Measurements from ENCODE around the gene RAB11B.
"Not testable (repeated sequence)": the region's sequence is repeated elsewhere in the genome, so short reads cannot be mapped to it uniquely, and the experiment has no call there.

The RAB11B gene

DNA sequence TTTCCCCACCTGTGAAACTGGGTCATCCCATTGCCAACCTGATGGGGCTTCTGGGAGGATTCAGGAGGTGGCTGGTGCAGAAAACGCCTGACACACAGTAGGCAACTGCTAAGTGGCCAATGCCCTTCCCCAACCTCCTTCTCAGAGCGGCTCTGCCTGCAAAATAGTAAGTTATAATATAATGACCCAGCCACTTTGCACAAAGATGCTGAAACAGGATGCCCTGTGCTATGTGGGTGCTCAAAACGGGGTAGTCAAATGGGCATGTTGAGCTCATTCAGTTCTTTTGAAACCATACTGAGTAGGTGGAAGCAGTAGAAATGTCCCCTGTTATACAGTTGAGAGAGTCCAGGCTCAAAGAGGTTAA, 23.5 kb downstream of the RAB11B start:
- no peaks in the 10 kb centered on the region; the same call in 1 of the 2 replicates for H3K4me1 ChIP-seq (ENCODE audit: insufficient read depth, low read length)
- peak overlapping the region; percentile 89 for H3K9ac ChIP-seq (ENCODE audit: low read depth, low read length)
- H3K9me3 ChIP-seq (ENCODE audit: control insufficient read depth, insufficient read depth, low read length), result no peaks in the 10 kb centered on the region
- H3K36me3 ChIP-seq (ENCODE audit: insufficient read depth, low read length), result no peaks in the 10 kb centered on the region

DNA sequence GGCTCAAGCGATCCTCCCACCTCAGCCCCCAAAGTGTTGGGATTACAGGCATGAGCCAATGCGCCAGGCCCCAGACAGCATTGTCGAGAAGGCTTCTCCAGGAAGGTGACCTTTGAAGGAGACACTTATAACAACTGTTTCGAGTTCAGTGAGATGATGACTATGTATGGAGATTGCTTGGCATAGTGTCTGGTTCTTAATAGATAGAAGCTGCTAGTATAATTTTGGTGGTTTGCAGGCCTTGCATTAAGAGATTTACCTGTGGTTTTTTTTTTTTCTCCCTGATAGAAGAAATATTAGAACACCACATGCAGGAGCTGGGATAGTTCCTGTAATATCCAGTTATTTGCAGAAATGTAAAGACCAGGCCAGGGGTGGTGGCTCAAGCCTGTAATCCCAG, 26.6 kb downstream of the RAB11B start:
- Histone ChIP-seq H3K4me1 (ENCODE audit: insufficient read depth, low read length) (no peaks in the 10 kb centered on the region; the same call in 1 of the 2 replicates), H3K9me3 (ENCODE audit: control insufficient read depth, insufficient read depth, low read length) (no peaks in the 10 kb centered on the region), H3K9ac (ENCODE audit: low read depth, low read length) (no peak overlapping the region), H3K36me3 (ENCODE audit: insufficient read depth, low read length) (no peaks in the 10 kb centered on the region)

DNA sequence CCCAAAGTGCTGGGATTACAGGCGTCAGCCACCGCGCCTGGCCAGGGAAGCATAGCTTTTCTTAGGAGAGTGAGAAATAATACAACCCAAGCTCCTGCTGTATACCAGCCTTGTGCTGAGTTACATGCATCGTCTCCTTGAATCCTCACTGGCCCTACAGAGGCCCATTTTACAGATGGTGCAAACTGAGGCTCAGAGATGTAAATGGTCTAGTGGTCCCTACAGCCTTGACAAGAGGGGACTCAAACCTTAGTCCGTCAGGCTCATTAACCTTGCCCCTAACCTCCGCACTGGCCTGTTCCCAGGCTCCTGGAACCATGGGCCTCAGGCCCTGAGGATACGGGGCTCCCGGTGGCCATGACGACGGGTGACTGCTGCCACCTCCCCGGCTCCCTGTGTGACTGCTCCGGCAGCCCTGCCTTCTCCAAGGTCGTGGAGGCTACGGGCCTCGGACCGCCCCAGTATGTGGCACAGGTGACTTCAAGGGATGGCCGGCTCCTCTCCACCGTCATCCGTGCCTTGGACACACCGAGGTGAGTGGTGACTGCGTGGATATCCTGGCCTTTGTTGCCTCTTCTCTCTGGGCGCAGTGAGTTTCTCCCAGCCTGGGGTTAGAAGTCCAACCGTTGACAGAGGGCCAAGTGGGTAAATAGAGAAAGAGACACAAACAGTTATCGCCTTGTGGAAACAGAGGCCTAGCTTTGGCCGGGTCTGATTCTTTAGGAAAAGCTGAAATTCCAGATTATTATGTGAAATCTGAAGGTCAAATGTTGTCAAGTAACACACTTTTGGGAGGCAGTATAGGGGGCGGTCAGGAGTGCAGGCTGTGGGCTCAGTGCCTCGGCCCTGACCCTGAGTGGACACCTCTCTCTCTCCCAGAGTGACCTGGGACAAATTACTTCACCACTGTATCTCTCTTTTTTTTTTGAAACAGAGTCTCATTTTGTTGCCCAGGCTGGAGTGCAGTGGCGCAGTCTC, 31.6 kb downstream of the RAB11B start:
- Histone ChIP-seq H3K36me3 (ENCODE audit: insufficient read depth, low read length) (no peaks in the 10 kb centered on the region), H3K9ac (ENCODE audit: low read depth, low read length) (no peak overlapping the region), H3K9me3 (ENCODE audit: control insufficient read depth, insufficient read depth, low read length) (no peaks in the 10 kb centered on the region), H3K4me1 (ENCODE audit: insufficient read depth, low read length) (peaks cover 8% of the 10 kb centered on the region; the same call in 1 of the 2 replicates)

DNA sequence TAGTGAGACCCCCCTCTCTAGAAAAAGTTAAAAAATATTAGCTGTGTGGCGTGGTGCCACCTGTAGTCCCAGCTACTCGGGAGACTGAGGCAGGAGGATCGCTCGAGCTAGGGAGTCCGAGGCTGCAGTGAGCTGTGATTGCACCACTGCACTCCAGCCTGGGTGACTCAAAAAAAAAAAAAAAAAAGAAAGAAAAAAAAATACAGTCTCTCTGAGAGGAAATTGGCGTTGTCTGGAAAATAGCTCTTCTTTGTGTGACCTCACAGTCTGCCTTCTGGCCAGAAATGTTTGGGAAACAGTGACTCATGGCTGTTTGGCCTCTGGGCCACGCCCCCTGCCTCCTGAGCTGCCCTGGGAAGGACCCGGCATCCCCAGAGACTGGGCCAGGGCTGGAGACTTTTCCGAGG, 33.7 kb downstream of the RAB11B start:
- Histone ChIP-seq H3K9ac (ENCODE audit: low read depth, low read length) (no peak overlapping the region), H3K36me3 (ENCODE audit: insufficient read depth, low read length) (no peaks in the 10 kb centered on the region), H3K9me3 (ENCODE audit: control insufficient read depth, insufficient read depth, low read length) (no peaks in the 10 kb centered on the region), H3K4me1 (ENCODE audit: insufficient read depth, low read length) (peaks cover 8% of the 10 kb centered on the region; the same call in 1 of the 2 replicates)

DNA sequence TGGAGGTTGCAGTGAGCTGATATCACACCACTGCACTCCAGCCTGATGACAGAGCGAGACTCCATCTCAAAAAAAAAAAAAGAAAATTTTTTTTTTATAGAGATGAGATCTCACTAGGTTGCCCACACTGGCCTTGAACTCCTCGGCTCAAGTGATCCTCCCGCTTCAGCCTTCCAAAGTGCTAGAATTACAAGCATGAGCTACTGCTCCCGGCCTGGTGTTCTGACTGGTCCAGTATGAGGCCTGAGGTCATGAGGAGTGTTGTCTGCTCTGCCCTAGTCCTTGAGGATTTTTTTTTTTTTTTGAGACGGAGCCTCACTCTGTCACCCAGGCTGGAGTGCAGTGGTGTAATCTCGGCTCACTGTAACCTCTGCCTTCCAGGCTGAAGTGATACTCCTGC, 35.2 kb downstream of the RAB11B start:
- H3K9me3 ChIP-seq (ENCODE audit: control insufficient read depth, insufficient read depth, low read length); H3K36me3 ChIP-seq (ENCODE audit: insufficient read depth, low read length); H3K4me1 ChIP-seq (ENCODE audit: insufficient read depth, low read length); H3K9ac ChIP-seq (ENCODE audit: low read depth, low read length): not testable (repeated sequence)

DNA sequence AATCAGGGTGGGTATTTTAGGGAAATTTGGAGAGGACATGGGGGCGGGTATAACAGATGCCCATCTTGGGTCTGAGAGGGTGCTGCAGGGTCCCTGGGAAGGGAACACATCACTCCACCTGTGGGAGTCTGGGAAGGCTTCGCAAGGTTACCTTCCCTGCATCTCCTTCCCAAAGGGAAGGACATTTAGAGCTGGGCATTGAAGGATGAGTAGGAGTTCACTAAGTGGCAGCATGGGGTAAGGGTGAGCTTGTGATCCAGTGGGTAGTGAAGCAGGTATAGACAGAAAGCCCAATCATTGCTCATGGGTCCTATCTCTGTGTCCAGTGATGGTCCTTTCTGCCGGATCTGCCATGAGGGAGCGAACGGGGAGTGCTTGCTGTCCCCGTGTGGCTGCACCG, 36.1 kb downstream of the RAB11B start:
- no peaks in the 10 kb centered on the region; the same call in 1 of the 2 replicates for H3K36me3 ChIP-seq (ENCODE audit: insufficient read depth, low read length)
- no peak overlapping the region for H3K9ac ChIP-seq (ENCODE audit: low read depth, low read length)
- peaks cover 8% of the 10 kb centered on the region; the same call in 1 of the 2 replicates for H3K4me1 ChIP-seq (ENCODE audit: insufficient read depth, low read length)
- no peaks in the 10 kb centered on the region for H3K9me3 ChIP-seq (ENCODE audit: control insufficient read depth, insufficient read depth, low read length)

DNA sequence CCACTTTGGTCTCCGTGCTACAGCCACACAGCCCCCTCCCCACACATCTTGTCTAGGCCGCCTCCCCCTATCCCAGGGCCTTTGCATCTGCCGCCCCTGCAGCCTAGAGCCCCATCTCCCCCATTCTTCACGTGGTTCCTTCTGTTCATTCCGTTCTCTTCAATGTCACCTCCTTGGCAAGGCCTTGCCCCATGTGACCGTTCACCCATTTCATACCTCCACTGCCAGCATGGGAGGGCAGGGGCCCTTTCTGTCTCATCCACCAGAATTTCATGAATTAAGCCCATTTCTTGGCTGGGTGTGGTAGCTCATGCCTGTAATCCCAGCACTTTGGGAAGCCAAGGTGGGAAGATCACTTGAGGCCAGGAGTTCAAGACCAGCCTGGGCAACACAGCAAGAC, 38.9 kb downstream of the RAB11B start:
- Histone ChIP-seq H3K4me1 (ENCODE audit: insufficient read depth, low read length) (no peaks in the 10 kb centered on the region; the same call in 1 of the 2 replicates), H3K9me3 (ENCODE audit: control insufficient read depth, insufficient read depth, low read length) (no peaks in the 10 kb centered on the region), H3K36me3 (ENCODE audit: insufficient read depth, low read length) (no peaks in the 10 kb centered on the region; the same call in 1 of the 2 replicates), H3K9ac (ENCODE audit: low read depth, low read length) (no peak overlapping the region)

DNA sequence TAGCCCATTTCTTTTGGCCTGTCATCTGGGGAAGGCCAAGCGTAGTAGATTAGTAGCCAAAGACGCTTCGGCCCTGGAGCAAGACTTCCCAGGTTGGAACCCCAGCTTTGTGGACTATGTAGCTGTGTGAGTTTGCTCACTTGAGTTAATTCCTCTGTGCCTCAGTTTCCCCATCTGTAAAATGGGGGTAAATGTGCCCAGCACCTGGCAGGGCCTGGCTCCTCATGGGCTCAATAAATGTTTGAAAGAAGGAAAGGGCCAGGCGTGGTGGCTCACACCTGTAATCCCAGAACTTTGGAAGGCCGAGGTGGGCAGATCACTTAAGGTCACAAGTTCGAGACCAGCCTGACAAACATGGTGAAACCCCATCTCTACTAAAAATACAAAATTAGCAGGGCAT, 39.7 kb downstream of the RAB11B start:
- H3K9me3 ChIP-seq (ENCODE audit: control insufficient read depth, insufficient read depth, low read length), result no peaks in the 10 kb centered on the region
- H3K9ac ChIP-seq (ENCODE audit: low read depth, low read length), result no peak overlapping the region
- no peaks in the 10 kb centered on the region; the same call in 1 of the 2 replicates for H3K36me3 ChIP-seq (ENCODE audit: insufficient read depth, low read length)
- H3K4me1 ChIP-seq (ENCODE audit: insufficient read depth, low read length), result no peaks in the 10 kb centered on the region

DNA sequence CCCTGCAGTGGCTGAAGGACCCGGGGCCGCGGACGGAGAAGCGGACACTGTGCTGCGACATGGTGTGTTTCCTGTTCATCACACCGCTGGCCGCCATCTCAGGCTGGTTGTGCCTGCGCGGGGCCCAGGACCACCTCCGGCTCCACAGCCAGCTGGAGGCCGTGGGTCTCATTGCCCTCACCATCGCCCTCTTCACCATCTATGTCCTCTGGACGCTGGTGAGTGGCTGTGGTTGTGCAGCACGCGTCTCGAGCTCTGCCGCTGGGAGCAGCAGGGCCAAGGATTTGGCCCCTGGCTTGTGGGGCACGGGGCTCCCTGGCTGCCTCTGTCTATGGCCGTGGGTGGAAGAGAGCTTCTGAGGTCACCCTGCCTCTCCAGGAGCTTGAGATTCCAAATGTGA, 40.5 kb downstream of the RAB11B start:
- Histone ChIP-seq H3K9me3 (ENCODE audit: control insufficient read depth, insufficient read depth, low read length) (no peaks in the 10 kb centered on the region), H3K4me1 (ENCODE audit: insufficient read depth, low read length) (no peaks in the 10 kb centered on the region), H3K9ac (ENCODE audit: low read depth, low read length) (no peak overlapping the region), H3K36me3 (ENCODE audit: insufficient read depth, low read length) (no peaks in the 10 kb centered on the region; the same call in 1 of the 2 replicates)

DNA sequence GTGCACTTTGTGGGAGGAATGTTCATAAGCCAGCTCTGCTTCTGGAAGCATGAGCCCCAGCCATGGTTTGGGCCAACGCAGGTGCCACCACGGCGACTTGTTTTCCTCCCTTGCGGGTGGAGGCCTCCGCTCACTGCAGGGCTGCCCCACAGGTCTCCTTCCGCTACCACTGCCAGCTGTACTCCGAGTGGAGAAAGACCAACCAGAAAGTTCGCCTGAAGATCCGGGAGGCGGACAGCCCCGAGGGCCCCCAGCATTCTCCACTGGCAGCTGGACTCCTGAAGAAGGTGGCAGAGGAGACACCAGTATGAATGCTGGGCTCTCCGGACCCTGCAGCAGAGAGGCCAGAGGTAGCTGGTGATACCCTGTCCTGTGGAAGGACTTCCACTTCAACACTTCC, 48.1 kb downstream of the RAB11B start:
- H3K9ac ChIP-seq (ENCODE audit: low read depth, low read length), result no peak overlapping the region
- H3K9me3 ChIP-seq (ENCODE audit: control insufficient read depth, insufficient read depth, low read length), result no peaks in the 10 kb centered on the region
- peaks cover 12% of the 10 kb centered on the region for H3K4me1 ChIP-seq (ENCODE audit: insufficient read depth, low read length)
- no peaks in the 10 kb centered on the region; the same call in 1 of the 2 replicates for H3K36me3 ChIP-seq (ENCODE audit: insufficient read depth, low read length)

DNA sequence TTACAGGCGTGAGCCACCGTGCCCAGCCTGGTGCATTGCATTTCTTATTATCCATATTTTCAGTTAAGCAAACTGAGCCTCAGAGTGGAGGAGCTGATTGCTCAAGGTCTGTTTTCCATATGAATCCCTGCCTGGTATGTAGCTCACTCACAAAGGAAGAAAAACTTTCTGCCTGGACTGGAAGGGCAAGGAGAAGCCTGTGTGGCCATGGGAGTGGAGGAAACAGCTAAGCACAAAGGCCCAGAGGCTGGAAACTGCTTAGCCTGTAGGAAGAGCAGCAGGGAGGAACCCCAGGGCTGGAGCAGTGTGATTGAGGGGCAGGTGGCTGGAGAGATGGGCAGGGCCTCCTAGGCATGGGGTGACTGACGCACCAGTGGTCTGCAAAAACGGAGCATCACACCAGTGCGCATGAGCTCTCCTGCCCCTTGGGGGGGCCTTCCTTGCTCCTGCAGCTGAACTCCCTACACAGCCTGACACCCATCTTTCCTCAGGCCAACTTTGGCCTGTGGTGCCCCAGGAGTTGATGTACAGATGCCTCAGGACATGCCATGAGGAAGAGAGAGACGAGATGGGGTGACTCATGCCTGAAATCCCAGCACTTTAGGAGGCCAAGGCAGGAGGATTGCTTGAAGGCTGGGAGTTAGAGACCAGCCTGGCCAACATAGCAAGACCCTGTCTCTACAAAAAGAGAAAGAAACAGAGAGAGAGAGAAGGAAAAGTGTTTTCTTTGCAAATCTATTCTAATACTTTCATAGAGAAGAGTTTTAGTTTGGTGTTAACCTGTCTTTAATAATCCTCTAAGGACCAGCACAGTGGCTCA, 51.8 kb downstream of the RAB11B start:
- no peak overlapping the region for H3K9ac ChIP-seq (ENCODE audit: low read depth, low read length)
- no peaks in the 10 kb centered on the region for H3K36me3 ChIP-seq (ENCODE audit: insufficient read depth, low read length)
- peaks cover 10% of the 10 kb centered on the region for H3K4me1 ChIP-seq (ENCODE audit: insufficient read depth, low read length)
- no peaks in the 10 kb centered on the region for H3K9me3 ChIP-seq (ENCODE audit: control insufficient read depth, insufficient read depth, low read length)

DNA sequence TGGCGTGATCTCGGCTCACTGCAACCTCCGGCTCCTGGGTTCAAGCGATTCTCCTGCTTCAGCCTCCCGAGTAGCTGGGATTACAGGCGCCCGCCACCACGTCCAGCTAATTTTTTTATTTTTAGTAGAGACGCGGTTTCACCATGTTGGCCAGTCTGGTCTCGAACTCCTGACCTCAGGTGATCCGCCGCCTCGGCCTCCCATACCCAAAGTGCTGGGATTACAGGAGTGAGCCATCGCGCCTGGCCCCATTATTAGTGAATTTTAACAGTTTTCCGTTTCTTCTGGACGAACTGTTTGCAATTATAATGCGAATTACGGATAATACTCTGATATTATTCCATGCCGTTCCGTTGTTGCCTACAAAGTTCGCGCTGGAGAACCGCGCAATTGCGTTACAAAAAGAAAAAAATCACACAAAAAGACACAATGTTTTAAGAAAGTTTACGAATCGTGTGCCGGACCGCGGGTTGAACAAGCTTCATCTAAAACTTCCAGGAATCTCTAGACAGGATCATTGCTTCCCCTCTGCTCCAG, 54.0 kb downstream of the RAB11B start:
- not testable (repeated sequence) for H3K9me3 ChIP-seq (ENCODE audit: control insufficient read depth, insufficient read depth, low read length); H3K36me3 ChIP-seq (ENCODE audit: insufficient read depth, low read length)
- peak overlapping the region; percentile 98 for H3K9ac ChIP-seq (ENCODE audit: low read depth, low read length)
- peaks cover 20% of the 10 kb centered on the region for H3K4me1 ChIP-seq (ENCODE audit: insufficient read depth, low read length)

DNA sequence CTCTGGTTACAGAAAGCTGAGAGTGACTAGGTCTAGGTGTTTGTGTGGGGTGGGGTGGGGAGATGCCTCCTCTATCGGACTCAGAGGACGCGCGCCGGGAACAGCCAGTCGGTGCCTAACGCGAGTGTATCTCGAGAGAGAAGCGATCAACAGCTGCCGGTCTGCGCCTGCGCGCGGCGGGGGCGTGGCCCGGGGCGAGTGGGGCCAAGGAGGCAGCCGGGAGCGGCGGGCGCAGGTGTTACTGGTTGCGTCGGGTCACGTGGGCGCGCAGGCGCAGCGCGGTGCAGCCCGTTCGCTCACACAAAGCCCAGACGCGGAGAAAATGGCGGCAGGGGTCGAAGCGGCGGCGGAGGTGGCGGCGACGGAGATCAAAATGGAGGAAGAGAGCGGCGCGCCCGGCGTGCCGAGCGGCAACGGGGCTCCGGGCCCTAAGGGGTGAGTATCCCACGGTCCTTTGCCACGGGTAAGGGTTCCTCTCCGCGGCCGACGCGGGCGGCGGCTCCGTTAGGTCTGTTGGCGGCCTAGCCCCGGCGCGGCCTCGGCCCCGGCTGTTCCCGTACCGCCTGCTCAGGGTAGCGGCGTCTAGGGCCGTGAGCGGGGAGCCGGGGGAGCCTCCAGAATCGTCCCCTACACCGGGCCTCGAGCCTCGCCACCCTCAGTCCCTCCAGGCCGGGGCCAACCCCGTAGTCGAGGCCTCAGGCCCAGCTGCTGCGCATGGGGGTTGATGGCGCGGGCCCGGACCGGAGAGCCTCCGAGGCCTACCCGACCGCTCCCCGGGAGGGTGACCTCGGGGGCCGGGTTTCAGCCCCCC, 54.7 kb downstream of the RAB11B start, which contains the start of gene HNRNPM:
Gene HNRNPM (plus strand): TSS at position 299 of the 811 bp plus-strand sequence. CDS start 24 bp downstream, at position 323.
- Histone ChIP-seq H3K9me3 (ENCODE audit: control insufficient read depth, insufficient read depth, low read length) (no peaks in the 10 kb centered on the region), H3K9ac (ENCODE audit: low read depth, low read length) (peak within 1 kb of the TSS; percentile 98), H3K36me3 (ENCODE audit: insufficient read depth, low read length) (peaks cover 5% of the 10 kb centered on the region; the same call in 1 of the 2 replicates), H3K4me1 (ENCODE audit: insufficient read depth, low read length) (peaks cover 24% of the 10 kb centered on the region)
